ENCODE results near the gene HLA-DOB. TPM values are rescaled to one million over a fixed set of nuclear protein-coding genes. Genes with fewer than 3 reads are reported as not detected.
A peak's percentile ranks its signal among the peaks of the same experiment; 100 is the strongest.

HLA-DOB gene
- total RNA-seq, 1 donor from 2014 or later = 0.25 TPM

DNA sequence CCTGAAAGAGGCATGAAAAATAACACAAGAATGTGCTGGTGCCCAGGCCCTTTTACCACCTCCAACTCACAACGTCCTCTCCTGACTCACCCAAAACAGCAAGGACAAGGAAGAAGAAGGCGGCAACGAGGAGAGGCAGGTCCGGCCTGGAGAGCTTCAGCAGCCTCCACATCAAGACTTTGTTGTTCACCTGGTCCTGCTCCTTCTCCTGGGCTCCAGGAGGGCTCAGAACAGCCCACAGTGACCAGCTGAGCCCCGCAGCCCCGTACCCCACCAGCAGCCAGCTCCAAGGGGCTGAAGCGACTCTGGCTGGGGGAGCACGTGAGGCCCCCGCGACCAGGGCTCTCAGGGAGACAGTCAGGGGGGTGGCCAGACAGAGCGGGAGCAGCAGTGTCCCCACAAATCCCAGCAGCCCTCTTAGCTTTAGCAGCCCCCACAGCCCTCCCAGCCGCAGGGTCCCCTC, 20.9 kb upstream of the HLA-DOB start:
- Mint-ChIP-seq H3K4me3 (ENCODE audit: unreplicated experiment) (peak overlapping the region; percentile 79), H3K4me1 (ENCODE audit: low read depth) (peaks cover 8% of the 10 kb centered on the region), H3K9me3 (ENCODE audit: low read depth) (no peaks in the 10 kb centered on the region), H3K36me3 (ENCODE audit: low read depth) (peaks cover 7% of the 10 kb centered on the region), H3K27ac (ENCODE audit: unreplicated experiment) (no peak overlapping the region), H3K27me3 (ENCODE audit: low read depth) (no peaks in the 10 kb centered on the region)
- no peak for DNase-seq (ENCODE audit: low spot score)
- TF ChIP-seq, protein P1, sequence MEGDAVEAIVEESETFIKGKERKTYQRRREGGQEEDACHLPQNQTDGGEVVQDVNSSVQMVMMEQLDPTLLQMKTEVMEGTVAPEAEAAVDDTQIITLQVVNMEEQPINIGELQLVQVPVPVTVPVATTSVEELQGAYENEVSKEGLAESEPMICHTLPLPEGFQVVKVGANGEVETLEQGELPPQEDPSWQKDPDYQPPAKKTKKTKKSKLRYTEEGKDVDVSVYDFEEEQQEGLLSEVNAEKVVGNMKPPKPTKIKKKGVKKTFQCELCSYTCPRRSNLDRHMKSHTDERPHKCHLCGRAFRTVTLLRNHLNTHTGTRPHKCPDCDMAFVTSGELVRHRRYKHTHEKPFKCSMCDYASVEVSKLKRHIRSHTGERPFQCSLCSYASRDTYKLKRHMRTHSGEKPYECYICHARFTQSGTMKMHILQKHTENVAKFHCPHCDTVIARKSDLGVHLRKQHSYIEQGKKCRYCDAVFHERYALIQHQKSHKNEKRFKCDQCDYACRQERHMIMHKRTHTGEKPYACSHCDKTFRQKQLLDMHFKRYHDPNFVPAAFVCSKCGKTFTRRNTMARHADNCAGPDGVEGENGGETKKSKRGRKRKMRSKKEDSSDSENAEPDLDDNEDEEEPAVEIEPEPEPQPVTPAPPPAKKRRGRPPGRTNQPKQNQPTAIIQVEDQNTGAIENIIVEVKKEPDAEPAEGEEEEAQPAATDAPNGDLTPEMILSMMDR (IDR thresholded peaks at IDR 0.05) = no peak

DNA sequence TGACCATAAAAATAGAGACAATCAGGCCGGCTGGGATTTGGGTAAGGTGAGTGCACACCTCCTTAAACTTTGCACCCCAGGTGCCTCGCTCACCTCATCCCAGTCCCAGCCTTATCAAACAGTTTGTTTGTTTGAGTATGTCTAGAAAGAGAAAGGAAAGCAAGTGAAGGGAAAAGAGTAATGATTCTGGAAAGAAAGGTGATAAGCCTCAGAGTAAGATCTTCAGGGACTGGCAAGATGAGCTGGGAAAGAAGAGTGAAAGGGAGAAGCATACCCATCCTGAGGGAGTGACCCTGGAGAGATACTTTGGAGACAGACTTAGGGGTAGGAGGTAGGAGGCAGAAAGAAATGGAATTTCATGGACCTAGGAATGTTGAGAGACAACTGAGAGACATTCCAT, 20.1 kb upstream of the HLA-DOB start:
- Mint-ChIP-seq H3K9me3 (ENCODE audit: low read depth) (no peaks in the 10 kb centered on the region), H3K27me3 (ENCODE audit: low read depth) (no peaks in the 10 kb centered on the region), H3K27ac (ENCODE audit: unreplicated experiment) (no peak overlapping the region), H3K4me1 (ENCODE audit: low read depth) (peaks cover 8% of the 10 kb centered on the region), H3K36me3 (ENCODE audit: low read depth) (peaks cover 7% of the 10 kb centered on the region), H3K4me3 (ENCODE audit: unreplicated experiment) (no peak overlapping the region)
- TF ChIP-seq, protein P1 (IDR thresholded peaks at IDR 0.05) = no peak
- no peak for DNase-seq (ENCODE audit: low spot score)

DNA sequence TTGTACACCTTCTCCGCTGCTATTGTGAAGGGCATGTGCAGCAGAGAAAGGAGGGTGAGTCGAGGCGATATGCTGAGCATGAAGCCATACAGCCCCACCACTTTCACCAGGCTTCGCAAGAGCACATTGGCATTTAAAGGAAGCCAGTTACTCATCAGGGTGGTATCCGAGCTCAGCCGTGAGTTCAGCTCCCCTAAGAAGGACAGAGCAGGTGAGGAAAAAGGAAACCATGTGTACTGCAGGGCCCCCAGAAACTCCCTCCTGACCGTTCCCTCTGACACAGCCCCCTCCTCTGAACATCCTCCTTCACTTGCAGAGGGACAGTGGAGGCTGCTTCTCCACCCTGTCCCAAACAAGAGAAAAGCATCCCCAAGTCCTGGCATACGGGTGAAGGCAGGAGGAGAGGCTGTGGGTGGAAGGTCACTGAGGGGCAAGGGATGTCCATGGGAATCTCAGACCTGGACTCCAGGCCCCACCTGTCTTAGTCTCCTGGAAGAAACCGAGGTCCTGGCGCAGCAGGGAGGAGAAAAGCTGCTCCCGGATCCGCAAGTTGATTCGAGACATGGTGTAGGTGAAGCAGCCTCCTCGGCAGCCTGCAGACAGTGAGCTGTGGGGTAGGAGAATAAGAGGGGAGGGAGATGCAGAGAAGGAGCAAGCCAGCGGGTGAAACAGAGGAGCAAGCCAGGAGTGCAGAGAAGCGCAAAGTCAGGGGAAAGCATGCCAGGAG, 18.5 kb upstream of the HLA-DOB start:
- Mint-ChIP-seq H3K27ac (ENCODE audit: unreplicated experiment) (no peak overlapping the region), H3K36me3 (ENCODE audit: low read depth) (peaks cover 7% of the 10 kb centered on the region), H3K4me3 (ENCODE audit: unreplicated experiment) (no peak overlapping the region), H3K27me3 (ENCODE audit: low read depth) (no peaks in the 10 kb centered on the region), H3K9me3 (ENCODE audit: low read depth) (no peaks in the 10 kb centered on the region), H3K4me1 (ENCODE audit: low read depth) (peaks cover 8% of the 10 kb centered on the region)
- TF ChIP-seq, protein P1 (IDR thresholded peaks at IDR 0.05) = no peak
- no peak for DNase-seq (ENCODE audit: low spot score)

DNA sequence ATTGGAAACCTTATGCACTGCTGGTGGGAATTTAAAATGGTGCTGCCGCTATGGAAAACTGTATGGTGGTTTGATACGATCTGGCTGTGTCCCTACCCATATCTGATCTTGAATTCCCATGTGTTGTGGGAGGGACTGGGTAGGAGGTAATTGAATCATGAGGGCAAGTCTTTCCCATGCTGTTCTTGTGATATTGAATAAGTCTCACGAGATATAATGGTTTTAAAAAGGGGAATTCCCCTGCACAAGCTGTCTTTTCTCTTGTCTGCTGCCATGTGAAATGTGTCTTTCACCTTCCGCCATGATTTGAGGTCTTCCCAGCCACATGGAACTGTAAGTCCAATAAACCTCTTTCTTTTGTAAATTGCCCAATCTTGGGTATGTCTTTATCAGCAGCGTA, 16.9 kb upstream of the HLA-DOB start:
- Mint-ChIP-seq H3K36me3 (ENCODE audit: low read depth) (peaks cover 12% of the 10 kb centered on the region), H3K9me3 (ENCODE audit: low read depth) (no peaks in the 10 kb centered on the region), H3K4me1 (ENCODE audit: low read depth) (peaks cover 8% of the 10 kb centered on the region), H3K27ac (ENCODE audit: unreplicated experiment) (no peak overlapping the region), H3K27me3 (ENCODE audit: low read depth) (no peaks in the 10 kb centered on the region), H3K4me3 (ENCODE audit: unreplicated experiment) (no peak overlapping the region)
- DNase-seq (ENCODE audit: low spot score) = no peak
- TF ChIP-seq, protein P1 (IDR thresholded peaks at IDR 0.05) = no peak

- H3K9me3 Mint-ChIP-seq (ENCODE audit: low read depth) = no peaks in the 10 kb centered on the region
- H3K27me3 Mint-ChIP-seq (ENCODE audit: low read depth) = no peaks in the 10 kb centered on the region
- peaks cover 13% of the 10 kb centered on the region for H3K36me3 Mint-ChIP-seq (ENCODE audit: low read depth)
- TF ChIP-seq, protein P1 (IDR thresholded peaks at IDR 0.05) = no peak
- peaks cover 5% of the 10 kb centered on the region for H3K4me1 Mint-ChIP-seq (ENCODE audit: low read depth)
- no peak for DNase-seq (ENCODE audit: low spot score)
- no peak overlapping the region for H3K27ac Mint-ChIP-seq (ENCODE audit: unreplicated experiment)
- no peak overlapping the region for H3K4me3 Mint-ChIP-seq (ENCODE audit: unreplicated experiment)
These were observed 15.7 kb upstream of the HLA-DOB start for GRCh38 chr6:32832535-32832934.

All from chondrocyte (in vitro differentiated cells).